Stimulated activated memory B cell treated with anti-CD40 and anti-IgM and Interleukin-4, amounts not matched to agents 10 μg/mL and 1 μg/mL and 100 μg/mL, for 72 hours (primary cell): ENCODE measurements around the gene ENTPD6.
"Not testable (repeated sequence)": the region's sequence is repeated elsewhere in the genome, so short reads cannot be mapped to it uniquely, and the experiment has no call there.

ENCODE experiments used
- ATAC-seq: fragments of 150-1000 bp; cut with Tn5 transposase; 2 replicates; pipeline ENCODE4 v1.10.0; 2021
- H3K27ac Mint-ChIP-seq: one replicate; pipeline ENCODE4 v1.8.0; 2022; ENCODE audit warnings: mild to moderate bottlenecking, mixed read lengths
- H3K27me3 Mint-ChIP-seq: one replicate; pipeline ENCODE4 v1.8.0; 2022; ENCODE audit warnings: mixed read lengths
- H3K36me3 Mint-ChIP-seq: one replicate; pipeline ENCODE4 v1.8.0; 2022; ENCODE audit warnings: mixed read lengths
- H3K4me1 Mint-ChIP-seq: one replicate; pipeline ENCODE4 v1.8.0; 2022; ENCODE audit warnings: mixed read lengths
- H3K4me3 Mint-ChIP-seq: one replicate; pipeline ENCODE4 v1.8.0; 2022; ENCODE audit warnings: mild to moderate bottlenecking, moderate library complexity, mixed read lengths
- H3K9me3 Mint-ChIP-seq: one replicate; pipeline ENCODE4 v1.8.0; 2022; ENCODE audit warnings: mixed read lengths

The ENTPD6 gene

DNA sequence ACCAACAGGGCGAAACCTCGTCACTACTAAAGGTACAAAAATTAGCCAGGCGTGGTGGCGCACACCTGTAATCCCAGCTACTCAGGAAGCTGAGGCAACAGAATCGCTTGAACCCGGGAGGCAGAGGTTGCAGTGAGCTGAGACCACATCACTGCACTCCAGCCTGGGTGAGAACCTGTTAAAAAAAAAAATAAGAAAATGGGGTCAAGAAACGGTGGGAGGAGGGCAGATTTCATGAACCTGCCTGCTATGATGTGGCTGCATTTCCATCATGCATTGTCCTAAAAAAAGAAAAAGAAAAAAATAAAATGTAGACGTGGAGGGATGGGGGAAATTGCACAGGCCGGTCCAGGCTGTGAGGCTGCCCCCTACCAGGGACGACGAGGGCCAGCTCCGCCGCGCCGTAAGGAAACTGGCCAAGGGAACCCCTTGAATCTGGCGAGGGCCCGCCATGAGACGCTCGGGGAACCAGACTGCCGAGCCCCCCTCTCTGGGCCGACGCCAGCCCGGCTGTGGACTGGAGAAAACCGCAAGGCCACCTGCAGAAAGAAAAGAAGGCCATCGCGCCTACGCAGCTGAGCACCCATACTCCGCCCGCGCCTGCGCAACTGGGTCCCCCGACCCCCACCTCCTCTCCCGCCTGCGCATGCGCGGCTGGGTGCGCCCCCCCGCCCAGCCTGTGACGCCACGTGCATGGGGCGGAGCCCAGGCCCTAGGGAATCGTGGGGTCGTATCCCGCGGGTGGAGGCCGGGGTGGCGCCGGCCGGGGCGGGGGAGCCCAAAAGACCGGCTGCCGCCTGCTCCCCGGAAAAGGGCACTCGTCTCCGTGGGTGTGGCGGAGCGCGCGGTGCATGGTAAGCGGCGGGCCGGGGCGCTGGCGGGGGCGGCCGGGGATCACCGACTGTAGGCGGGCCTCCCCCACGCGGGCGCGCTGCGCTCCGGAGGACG lies at the start of gene ENTPD6:
Gene ENTPD6 (plus strand): TSS at position 699 of the 948 bp plus-strand sequence. CDS start 10,825 bp downstream, outside the sequence.
- Mint-ChIP-seq H3K36me3 (peaks cover 6% of the 10 kb centered on the region), H3K4me3 (peak within 1 kb of the TSS; percentile 83), H3K4me1 (peaks cover 39% of the 10 kb centered on the region), H3K9me3 (no peaks in the 10 kb centered on the region), H3K27me3 (peaks cover 14% of the 10 kb centered on the region), H3K27ac (peak within 1 kb of the TSS; percentile 44)
- peak; percentile 92 for ATAC-seq

DNA sequence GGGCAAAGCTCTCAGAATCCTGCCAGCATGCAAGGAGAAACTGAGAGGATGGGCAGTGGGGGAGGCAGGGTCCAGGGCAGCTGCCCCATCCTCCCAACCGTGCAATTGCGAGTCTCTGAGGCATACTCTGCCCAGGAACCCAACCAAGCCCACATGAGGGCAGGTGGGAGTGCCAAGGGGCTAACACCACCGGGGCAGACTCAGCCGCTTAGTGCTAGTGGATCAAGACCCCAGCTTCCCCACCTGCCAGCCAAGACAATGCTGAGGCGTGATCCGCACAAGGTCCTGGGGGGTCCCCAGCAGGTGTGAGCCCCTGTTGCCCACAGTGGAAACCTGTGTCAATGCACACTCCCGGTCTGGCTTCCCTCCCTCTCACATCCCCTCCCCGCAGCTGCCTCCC lies 48.5 kb upstream of the ENTPD6 start:
- H3K9me3 Mint-ChIP-seq = no peaks in the 10 kb centered on the region
- ATAC-seq = peak; percentile 14
- H3K27me3 Mint-ChIP-seq = peaks cover 57% of the 10 kb centered on the region
- peaks cover 8% of the 10 kb centered on the region for H3K4me1 Mint-ChIP-seq
- H3K36me3 Mint-ChIP-seq = no peaks in the 10 kb centered on the region
- H3K27ac Mint-ChIP-seq = no peak overlapping the region
- H3K4me3 Mint-ChIP-seq = no peak overlapping the region

DNA sequence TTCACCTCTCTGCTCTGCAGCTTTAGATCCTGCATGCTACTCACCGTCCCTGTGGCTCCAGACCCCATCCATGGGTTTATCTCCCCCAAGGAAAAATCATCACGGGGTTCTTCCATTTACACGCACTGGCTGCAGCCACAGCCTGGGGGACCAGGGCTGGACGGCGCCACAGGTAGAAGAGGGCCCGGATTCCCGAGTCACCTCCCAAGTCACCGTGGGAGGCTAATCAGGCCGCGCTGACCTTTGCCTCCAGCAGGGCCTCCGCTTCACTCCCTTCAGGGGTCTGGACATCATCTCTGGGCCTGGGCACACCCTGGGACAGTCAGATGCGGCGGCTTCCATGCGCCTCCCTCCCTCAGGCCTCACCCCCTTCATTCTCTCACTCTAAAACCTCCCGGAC lies 47.8 kb upstream of the ENTPD6 start:
- Mint-ChIP-seq H3K27me3 (peaks cover 55% of the 10 kb centered on the region), H3K9me3 (no peaks in the 10 kb centered on the region), H3K27ac (no peak overlapping the region), H3K36me3 (no peaks in the 10 kb centered on the region), H3K4me1 (peaks cover 8% of the 10 kb centered on the region), H3K4me3 (no peak overlapping the region)
- no peak for ATAC-seq

DNA sequence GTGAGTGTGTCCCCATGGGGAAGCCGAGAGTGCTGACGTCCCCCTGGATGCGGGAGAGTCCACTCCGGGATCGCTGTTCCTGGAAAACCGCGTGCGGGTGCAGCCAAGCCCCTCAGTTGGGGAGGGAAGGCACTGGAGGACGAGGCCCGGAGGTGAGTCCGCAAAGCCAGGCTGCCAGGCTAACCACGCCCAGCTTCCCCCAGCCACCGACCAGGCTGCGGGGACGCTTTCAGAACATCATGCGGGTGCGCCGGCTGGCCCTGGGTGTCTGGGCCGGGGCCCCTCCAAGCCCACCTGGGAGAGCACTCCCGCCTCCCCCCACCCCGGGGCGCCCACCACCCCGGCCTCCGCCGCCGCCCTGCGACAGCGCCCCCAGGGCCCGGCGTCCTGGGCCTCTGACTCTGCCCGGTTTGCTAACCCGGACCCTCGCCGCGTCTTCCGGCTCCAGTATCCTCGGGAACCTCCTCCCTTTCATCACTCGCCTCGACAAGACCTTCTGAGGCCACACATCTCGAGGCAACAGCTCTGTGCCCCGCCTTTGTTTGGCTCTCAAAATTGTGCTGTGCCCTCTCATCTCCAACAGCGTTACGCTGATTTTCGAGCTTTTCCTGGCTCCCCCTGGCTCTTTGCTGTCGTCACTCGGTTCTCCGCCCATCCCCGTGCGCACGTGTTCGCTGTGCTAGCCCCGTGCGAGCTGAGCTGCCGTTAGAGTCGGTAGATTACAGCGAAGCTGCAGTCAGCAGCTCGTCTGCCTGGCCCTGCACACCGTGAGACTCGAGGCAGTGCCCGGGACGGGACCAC lies 47.1 kb upstream of the ENTPD6 start:
- ATAC-seq = peak; percentile 37
- Mint-ChIP-seq H3K4me3 (peak overlapping the region; percentile 81), H3K27ac (peak overlapping the region; percentile 44), H3K4me1 (peaks cover 8% of the 10 kb centered on the region), H3K27me3 (peaks cover 62% of the 10 kb centered on the region), H3K9me3 (no peaks in the 10 kb centered on the region), H3K36me3 (no peaks in the 10 kb centered on the region)

DNA sequence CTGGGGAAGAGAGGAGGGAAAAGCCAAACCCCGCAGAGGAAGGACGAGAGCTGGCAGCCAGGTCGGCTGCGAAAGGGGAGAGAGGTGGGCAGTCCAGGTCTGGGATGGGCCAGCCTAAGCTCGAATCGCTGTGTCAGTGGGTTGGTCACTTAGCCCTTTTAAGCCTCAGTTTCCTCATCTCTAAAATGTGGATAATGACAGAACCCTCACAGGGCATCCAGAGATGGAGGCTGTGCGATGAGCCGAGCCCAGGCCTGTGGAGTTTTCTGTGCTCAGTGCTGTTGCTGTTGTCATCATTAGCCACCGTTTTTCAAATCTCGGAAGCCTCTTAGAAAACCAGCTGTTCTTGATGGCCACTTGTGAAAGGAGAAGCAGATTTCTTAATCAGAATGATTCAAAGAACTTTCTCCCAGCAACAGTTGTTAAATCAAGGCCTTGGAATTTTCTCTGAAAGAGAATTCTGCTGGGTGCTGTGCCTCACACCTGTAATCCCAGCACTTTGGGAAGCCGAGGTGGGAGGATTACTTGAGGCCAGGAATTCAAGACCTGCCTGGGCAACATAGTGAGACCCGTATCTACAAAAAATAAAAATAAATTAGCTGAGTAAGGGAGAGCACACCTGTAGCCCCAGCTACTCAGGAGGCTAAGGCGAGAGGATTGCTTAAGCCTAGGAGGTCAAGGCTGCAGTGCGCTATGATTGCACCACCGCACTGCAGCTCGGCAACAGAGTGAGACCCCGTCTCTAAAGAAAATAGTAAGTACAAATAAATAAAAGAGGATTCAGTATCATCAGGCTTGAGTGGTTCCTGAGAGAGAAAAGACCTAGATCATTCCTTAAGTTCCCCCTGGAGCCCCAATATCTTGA lies 46.3 kb upstream of the ENTPD6 start:
- H3K4me1 Mint-ChIP-seq = peaks cover 8% of the 10 kb centered on the region
- H3K9me3 Mint-ChIP-seq = no peaks in the 10 kb centered on the region
- H3K27ac Mint-ChIP-seq = peak overlapping the region; percentile 44
- no peaks in the 10 kb centered on the region for H3K36me3 Mint-ChIP-seq
- H3K4me3 Mint-ChIP-seq = peak overlapping the region; percentile 81
- H3K27me3 Mint-ChIP-seq = peaks cover 62% of the 10 kb centered on the region
- ATAC-seq = no peak

DNA sequence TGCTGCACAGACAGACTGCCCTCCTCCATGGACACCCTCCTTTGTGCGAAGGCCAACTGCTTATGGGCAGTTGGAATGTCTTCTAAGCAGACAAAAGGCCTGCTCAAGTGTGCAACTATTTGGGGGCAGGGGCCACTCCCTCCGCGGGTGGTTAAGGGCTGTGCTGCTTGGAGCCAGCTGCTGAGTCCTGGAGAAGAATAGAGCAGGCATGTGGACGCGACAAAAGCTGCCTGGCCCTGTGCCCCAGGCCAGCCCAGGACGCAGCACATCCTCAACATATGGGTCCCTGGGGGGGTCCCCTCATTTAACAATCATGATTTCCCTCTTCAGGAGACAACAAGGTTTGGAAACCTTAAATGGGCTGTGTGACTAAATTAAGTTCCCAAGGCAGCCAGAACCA lies 45.5 kb upstream of the ENTPD6 start:
- Mint-ChIP-seq H3K9me3 (no peaks in the 10 kb centered on the region), H3K27ac (no peak overlapping the region), H3K36me3 (no peaks in the 10 kb centered on the region), H3K4me1 (peaks cover 8% of the 10 kb centered on the region), H3K4me3 (no peak overlapping the region), H3K27me3 (peaks cover 54% of the 10 kb centered on the region)
- no peak for ATAC-seq

DNA sequence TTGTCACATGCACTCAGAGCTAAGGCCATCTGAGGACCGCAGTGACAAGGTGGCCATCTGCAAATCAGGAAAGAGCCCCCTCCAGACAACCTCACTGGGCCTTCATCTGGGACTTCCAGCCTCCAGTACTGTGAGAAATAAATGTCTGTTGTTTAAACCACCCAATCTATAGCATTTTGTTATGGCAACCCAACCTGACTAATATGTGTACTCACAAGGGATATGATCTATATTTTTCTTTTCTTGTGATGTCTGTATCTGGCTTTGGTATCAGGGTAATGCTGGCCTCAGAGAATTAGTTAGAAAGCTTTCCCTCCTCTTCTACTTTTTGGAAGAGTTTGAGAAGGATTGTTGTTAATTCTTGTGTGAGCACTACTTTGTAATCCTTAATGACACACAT lies 37.5 kb upstream of the ENTPD6 start:
- ATAC-seq = no peak
- Mint-ChIP-seq H3K9me3 (no peaks in the 10 kb centered on the region), H3K4me1 (peaks cover 8% of the 10 kb centered on the region)

DNA sequence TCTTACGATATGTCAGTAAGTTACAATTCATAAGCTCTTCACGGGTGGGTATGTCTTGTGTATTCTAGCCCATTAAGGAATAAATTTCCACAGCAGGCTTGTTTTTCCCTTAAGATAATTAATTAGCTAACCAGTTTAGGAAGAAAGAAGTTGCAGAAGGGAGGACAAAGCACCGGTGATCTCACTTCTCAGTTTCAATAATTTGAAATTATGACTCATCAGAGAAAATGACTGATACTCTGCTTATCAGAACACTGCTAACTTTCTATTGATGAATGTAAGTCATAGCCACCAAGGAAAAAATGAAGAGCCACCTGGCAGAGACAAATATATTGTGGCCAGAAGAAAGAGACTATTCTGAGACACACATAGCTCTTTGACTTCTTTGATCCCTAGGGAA lies 35.0 kb upstream of the ENTPD6 start:
- no peaks in the 10 kb centered on the region for H3K9me3 Mint-ChIP-seq
- H3K27ac Mint-ChIP-seq = no peak overlapping the region
- H3K27me3 Mint-ChIP-seq = peaks cover 13% of the 10 kb centered on the region
- peak; percentile 48 for ATAC-seq
- no peak overlapping the region for H3K4me3 Mint-ChIP-seq
- no peaks in the 10 kb centered on the region for H3K36me3 Mint-ChIP-seq
- peaks cover 8% of the 10 kb centered on the region for H3K4me1 Mint-ChIP-seq

More for the DNA sequence above, 37.5 kb upstream of the ENTPD6 start:
- no peaks in the 10 kb centered on the region for H3K36me3 Mint-ChIP-seq
- H3K27ac Mint-ChIP-seq = no peak overlapping the region
- H3K27me3 Mint-ChIP-seq = peaks cover 17% of the 10 kb centered on the region
- H3K4me3 Mint-ChIP-seq = no peak overlapping the region

DNA sequence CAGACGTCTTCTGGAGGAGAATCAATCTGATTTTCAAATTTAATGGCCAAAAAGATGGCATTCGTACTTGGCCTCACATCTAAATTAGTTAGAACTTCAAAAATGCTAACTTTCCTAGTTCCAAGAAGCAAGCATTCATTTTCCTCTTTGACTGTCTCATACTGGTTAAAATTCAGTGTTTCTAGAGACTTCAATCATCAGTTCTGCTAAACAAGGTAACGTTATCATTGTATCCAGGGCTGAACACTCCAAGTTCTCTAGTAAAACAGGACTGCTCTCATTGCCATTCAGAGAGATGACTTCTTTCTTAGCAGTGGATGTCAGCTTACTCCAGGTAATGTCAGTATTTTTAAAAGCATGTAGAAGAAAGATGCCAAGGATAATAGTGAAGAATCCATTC lies 34.6 kb upstream of the ENTPD6 start:
- Mint-ChIP-seq H3K27me3 (peaks cover 13% of the 10 kb centered on the region), H3K36me3 (no peaks in the 10 kb centered on the region), H3K27ac (no peak overlapping the region), H3K4me1 (peaks cover 8% of the 10 kb centered on the region), H3K9me3 (no peaks in the 10 kb centered on the region), H3K4me3 (no peak overlapping the region)
- no peak for ATAC-seq

DNA sequence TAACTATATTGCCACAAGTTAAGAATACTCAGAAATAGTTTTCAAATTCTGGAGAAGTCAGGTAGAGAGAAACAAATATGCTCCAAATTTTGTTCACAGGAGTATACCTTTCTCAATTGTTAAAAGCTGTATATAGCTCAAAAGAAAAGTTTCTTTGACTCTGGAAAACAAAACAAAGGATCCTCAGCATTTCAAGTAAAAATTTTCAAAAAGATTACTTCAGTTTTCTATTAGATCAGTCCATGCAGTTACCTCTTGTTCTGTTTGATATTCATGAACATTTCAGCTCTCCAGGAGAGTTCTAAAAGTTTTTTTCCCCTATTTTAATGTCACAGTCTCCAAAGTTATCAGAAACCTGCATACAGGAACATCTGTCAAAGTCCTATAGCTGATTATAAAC lies 30.4 kb upstream of the ENTPD6 start:
- H3K27me3 Mint-ChIP-seq = peaks cover 47% of the 10 kb centered on the region
- H3K4me3 Mint-ChIP-seq = no peak overlapping the region
- no peak overlapping the region for H3K27ac Mint-ChIP-seq
- H3K9me3 Mint-ChIP-seq = no peaks in the 10 kb centered on the region
- no peaks in the 10 kb centered on the region for H3K36me3 Mint-ChIP-seq
- peaks cover 8% of the 10 kb centered on the region for H3K4me1 Mint-ChIP-seq
- no peak for ATAC-seq

DNA sequence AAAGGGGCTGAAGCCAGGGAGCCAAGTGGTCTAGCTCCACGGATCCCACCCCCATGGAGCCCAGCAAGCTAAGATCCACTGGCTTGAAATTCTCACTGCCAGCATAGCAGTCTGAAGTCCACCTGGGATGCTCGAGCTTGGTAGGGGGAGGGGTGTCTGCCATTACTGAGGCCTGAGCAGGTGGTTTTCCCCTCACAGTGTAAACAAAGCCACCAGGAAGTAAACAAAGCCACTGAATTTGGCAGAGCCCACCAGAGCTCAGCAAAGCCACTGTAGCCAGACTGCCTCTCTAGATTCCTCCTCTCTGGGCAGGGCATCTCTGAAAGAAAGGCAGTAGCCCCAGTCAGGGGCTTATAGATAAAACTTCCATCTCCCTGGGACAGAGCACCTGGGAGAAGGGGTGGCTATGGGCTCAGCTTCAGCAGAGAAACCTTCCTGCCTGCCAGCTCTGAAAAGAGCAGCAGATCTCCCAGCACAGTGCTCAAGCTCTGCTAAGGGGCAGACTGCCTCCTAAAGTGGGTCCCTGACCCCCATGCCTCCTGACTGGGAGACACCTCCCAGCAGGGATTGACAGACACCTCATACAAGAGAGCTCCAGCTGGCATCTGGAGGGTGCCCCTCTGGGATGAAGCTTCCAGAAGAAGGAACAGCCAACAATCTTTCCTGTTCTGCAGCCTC lies 29.3 kb upstream of the ENTPD6 start:
- not testable (repeated sequence) for H3K4me3 Mint-ChIP-seq, ATAC-seq, H3K36me3 Mint-ChIP-seq, H3K4me1 Mint-ChIP-seq, H3K9me3 Mint-ChIP-seq, H3K27ac Mint-ChIP-seq
- peaks cover 47% of the 10 kb centered on the region for H3K27me3 Mint-ChIP-seq

DNA sequence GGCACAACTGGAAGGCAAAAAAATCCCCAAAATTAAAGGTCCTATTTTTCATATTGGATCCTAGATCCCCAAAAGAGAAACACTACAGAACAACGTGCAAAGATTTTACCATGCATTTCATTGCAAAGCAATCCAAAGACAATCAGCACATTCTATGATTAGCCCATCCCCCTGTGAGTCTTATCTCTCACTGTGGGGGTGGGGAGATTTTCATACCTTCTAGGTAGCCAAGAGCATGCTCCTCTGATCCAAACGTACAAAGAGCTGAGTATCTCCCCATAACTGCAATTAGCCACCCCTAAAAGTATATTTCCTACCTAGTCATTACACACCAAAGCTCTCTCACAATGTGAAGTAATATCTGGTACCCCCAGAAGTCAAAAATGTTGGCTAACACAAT lies 22.2 kb upstream of the ENTPD6 start:
- peaks cover 7% of the 10 kb centered on the region for H3K9me3 Mint-ChIP-seq
- no peaks in the 10 kb centered on the region for H3K36me3 Mint-ChIP-seq
- no peak overlapping the region for H3K4me3 Mint-ChIP-seq
- H3K4me1 Mint-ChIP-seq = no peaks in the 10 kb centered on the region
- peaks cover 26% of the 10 kb centered on the region for H3K27me3 Mint-ChIP-seq
- ATAC-seq = no peak
- H3K27ac Mint-ChIP-seq = no peak overlapping the region

DNA sequence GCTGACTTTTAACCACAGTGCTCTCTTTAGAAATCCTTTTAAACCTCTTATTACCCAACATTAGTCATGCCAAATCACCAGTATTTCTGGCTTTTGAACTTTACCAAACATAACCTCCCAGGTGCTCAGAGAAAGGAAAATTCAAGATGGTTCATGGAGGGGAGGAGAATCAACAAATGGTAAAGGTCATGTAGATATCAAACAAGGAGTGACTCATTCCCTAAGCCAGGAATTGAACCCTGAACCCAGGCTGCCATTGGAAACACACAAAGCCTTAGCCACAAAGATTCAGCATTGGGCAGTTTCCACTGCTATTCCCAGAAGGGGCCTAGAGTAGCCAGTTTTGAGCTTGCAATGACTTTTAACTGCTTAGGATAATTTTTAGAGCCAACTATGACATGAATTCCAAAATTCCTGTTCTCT lies 21.6 kb upstream of the ENTPD6 start:
- H3K27ac Mint-ChIP-seq = no peak overlapping the region

DNA sequence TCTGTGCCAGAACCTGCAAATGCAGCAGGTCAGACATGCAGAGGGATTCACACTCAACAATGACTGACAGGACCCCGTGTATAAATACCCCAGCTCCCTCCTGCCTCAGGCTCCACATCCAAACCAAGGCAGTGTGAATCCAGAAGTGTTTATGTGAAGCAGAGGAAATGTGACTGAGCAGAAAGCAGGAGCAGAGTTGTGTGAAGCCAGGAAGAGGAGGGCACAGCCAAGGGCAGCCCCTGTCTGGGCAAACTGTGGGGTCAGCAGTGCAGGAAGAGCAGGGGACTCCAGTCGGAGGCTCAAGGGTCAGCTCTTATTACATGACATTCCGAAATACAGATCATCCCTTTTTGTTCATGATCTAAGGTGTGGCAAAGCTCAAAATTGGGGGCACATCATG lies 19.3 kb upstream of the ENTPD6 start:
- Mint-ChIP-seq H3K4me1 (no peaks in the 10 kb centered on the region), H3K27ac (no peak overlapping the region), H3K4me3 (no peak overlapping the region), H3K27me3 (peaks cover 15% of the 10 kb centered on the region), H3K9me3 (peaks cover 7% of the 10 kb centered on the region), H3K36me3 (no peaks in the 10 kb centered on the region)
- ATAC-seq = no peak

More for the DNA sequence above, 21.6 kb upstream of the ENTPD6 start:
- H3K4me1 Mint-ChIP-seq = no peaks in the 10 kb centered on the region
- H3K36me3 Mint-ChIP-seq = no peaks in the 10 kb centered on the region
- no peak for ATAC-seq
- peaks cover 7% of the 10 kb centered on the region for H3K9me3 Mint-ChIP-seq
- H3K4me3 Mint-ChIP-seq = no peak overlapping the region
- peaks cover 20% of the 10 kb centered on the region for H3K27me3 Mint-ChIP-seq
